Keratinocyte (primary cell): ENCODE results near the gene PLCL1.

Experiments
- EZH2 ChIP-seq: IDR thresholded peaks from one replicate; pipeline ENCODE4 v1.6.1; 2012; ENCODE audit warnings: inconsistent platforms, mild to moderate bottlenecking, low read length, moderate library complexity
- TF ChIP-seq, protein P1 (sequence below), 3 experiments: IDR thresholded peaks in 1 of 3; conservative IDR thresholded peaks in 1 of 3; optimal IDR thresholded peaks in 1 of 3; 2 replicates in 2 of 3; 3 replicates in 1 of 3; pipeline versions ENCODE3 to v1.5.1; 2011; ENCODE audit warnings: low read length in 3 of 3, mild to moderate bottlenecking in 3 of 3, moderate library complexity in 2 of 3, control low read depth in 1 of 3, inconsistent platforms in 1 of 3; ENCODE audit not compliant: insufficient read depth in 2 of 3; ENCODE audit errors: extremely low read depth in 1 of 3

DNA sequence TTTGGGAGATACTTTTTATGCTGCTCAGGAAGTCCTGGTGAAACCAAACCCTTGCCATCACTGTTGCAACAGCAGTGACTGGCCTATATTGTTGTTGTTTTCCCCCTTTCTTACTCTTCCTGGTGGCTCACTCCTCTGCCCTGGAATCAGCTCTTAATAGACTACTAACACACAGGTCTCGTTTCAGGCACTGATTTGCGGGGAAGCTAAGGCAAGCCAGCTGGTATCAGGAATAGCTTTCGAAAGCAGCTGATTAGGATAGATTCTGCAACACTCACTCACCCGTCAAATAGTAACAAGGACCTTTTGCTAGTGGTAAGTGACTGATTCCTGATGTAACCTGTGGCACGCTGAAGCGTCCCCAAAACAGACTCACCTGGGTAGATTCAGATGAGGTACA lies 360.4 kb downstream of the PLCL1 start:
- TF ChIP-seq, protein P1, sequence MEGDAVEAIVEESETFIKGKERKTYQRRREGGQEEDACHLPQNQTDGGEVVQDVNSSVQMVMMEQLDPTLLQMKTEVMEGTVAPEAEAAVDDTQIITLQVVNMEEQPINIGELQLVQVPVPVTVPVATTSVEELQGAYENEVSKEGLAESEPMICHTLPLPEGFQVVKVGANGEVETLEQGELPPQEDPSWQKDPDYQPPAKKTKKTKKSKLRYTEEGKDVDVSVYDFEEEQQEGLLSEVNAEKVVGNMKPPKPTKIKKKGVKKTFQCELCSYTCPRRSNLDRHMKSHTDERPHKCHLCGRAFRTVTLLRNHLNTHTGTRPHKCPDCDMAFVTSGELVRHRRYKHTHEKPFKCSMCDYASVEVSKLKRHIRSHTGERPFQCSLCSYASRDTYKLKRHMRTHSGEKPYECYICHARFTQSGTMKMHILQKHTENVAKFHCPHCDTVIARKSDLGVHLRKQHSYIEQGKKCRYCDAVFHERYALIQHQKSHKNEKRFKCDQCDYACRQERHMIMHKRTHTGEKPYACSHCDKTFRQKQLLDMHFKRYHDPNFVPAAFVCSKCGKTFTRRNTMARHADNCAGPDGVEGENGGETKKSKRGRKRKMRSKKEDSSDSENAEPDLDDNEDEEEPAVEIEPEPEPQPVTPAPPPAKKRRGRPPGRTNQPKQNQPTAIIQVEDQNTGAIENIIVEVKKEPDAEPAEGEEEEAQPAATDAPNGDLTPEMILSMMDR (optimal IDR thresholded peaks at IDR 0.05 in 1 of 3, IDR thresholded peaks at IDR 0.05 in 1 of 3, conservative IDR thresholded peaks at IDR 0.05 in 1 of 3; ENCODE audit: extremely low read depth in 1 of 3, insufficient read depth in 2 of 3, low read length in 3 of 3), result no peak
- TF ChIP-seq EZH2, result no peak
